SKM-1 treated with dmso at 0.1 percent for 144 hours (cell line): ENCODE data around the gene PKD1L1.

Experiments used
- DNase-seq: peaks from one replicate; lab custom pipeline; 2025; ENCODE audit not compliant: unreplicated experiment; lab: John Stamatoyannopoulos, UW

Gene PKD1L1

GRCh38 chr7:47907981-47908616 is 40.2 kb downstream of the PKD1L1 start:
- no peak for DNase-seq

DNA sequence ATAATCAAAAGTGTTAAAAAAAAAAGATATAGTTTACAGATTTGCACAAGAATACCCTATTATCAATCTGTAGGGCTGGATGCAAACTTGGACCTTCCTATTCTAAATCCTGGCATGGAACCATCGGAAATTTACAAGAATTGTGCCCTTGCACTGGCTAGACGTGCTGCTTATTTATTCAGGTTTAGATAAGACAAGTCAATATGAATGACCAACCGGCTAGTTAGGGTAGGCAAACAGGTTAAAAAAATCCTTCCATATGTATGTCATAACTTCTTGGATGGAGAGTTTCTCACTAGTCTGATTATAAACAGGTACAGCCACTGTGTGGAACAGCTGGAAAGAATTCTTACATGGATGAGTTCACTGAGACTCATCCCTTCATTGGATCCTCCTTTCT is 41.4 kb downstream of the PKD1L1 start:
- no peak for DNase-seq

DNA sequence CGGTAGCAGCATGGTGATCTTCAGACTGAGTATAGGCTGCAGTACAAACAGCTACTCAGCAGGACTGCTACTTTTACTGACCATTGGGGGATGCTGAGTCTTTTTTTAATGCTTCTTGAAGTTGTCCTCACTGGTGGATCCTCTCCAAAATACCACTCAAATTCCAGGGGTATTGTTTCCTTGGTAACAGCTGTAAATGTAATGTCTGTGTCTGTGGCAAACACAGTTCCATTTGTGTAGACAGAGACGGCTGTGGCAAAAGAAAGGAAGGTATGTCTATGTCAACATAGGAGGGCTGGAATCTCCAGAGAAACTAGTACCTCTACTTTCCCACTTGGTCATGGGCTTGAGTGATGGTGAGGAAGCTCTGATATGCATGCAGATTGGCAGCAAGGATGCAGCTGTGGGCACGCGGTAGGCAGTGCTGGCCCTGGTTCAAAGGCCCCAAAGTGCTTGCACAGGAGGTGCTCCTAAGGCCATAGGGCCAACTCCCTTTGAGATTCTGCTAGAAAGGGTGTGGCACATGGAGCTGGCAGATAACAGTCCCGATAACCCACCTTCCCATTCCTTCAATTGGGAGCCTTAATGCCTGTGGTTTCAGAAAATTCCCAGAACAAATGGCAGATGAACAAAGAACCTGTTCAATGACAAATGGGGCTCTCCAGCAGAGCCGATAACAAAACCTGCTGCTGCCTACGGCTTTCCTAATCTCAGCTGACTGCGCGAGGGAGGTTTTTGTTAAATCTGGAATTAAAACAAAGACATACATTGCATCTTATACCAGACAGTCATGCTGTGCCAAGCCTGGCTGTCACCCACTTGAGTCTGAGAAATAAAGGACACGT is 43.0 kb downstream of the PKD1L1 start:
- no peak for DNase-seq

- no peak for DNase-seq
Observed at GRCh38 chr7:47902013-47902412, 46.3 kb downstream of the PKD1L1 start.

GRCh38 chr7:47901542-47901941 is 46.7 kb downstream of the PKD1L1 start:
- DNase-seq, result no peak

DNA sequence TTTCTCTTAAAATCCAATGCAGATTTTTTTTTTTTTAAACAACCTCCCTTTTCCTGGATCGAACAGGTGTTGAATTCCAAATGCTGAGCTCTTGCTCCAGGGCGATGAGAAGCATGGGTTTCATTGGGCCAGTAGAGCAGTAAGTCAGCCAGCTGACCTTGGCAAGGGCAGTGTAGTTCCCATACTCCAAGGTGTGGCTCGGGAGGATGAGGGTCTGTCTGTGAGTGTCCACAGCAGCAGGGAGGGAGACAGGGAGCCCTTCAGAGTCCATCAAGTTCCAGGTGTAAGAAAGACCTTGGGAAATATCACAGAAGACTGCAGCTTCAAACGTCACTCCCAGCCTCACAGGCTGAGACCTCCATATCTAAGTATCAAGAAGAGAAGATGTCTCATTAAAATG is 50.4 kb downstream of the PKD1L1 start:
- no peak for DNase-seq

GRCh38 chr7:47896809-47897423 is 51.4 kb downstream of the PKD1L1 start:
- no peak for DNase-seq

DNA sequence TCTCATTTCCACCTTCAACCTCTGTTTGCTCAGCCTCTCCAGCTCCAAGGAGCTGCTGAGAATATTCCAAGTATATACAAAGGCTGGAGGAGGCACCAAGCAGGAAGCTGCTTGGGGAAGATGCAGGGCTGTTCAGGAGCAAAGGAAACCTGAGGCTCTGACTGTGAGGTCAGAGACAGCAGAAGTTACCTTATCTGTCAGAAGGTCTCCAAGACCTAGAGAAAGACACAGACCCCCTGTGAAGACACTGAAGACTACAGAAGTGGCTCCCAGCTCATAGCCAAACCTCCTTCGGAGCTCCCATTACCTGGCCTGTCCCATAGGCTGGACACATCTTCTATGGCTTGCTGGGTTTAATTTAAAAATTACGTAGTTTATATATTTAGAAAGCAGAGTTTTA is 53.2 kb downstream of the PKD1L1 start:
- no peak for DNase-seq

DNA sequence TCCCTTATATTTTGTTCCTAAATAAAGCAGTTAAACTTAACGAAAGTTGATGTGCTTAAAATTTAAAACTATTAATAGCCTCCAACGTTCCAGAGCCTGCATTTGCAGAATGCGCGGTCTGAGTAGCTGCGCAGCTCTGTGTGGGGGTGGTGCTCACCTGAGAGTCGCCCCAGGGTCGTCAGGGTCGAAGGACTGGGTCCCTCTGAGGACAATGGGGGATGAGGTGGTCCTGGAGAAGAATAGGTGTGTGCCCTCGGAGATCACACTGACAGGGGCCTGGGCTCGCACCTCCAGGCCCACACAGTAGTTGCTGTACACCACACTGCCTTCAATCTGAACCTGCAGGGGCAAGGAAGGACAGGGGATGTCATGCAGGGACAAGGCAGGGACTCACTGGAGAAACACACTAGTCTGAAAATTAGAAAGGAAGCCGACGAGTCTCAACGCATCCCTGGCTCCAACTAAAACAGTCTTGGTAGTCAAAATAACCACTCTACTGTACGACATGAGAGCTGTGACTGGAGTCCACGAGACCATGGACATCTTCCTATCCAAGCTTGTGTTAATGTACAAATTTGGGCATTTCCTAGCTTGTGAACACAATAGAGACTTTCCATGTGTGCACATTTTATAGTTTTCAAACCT is 54.4 kb downstream of the PKD1L1 start:
- DNase-seq, result no peak

DNA sequence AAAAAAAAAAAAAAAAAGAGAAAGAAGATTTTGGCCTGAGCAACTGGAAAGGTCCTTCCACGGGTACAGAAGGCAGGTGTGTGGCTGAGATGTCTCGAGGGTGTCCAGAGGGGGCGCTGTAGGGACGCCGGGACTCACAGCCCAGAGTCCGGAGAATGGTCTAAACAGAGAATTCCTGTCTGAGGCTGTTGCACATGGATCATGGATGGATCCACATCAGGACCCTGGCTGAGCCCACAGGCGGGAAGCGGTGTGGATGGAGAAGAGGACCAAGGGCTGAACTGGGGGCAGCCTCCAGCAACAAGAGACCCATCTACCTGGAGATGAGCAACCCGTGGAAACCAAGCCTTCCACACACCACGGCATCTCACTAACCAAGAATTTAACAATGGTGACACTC is 55.0 kb downstream of the PKD1L1 start:
- DNase-seq, result no peak

DNA sequence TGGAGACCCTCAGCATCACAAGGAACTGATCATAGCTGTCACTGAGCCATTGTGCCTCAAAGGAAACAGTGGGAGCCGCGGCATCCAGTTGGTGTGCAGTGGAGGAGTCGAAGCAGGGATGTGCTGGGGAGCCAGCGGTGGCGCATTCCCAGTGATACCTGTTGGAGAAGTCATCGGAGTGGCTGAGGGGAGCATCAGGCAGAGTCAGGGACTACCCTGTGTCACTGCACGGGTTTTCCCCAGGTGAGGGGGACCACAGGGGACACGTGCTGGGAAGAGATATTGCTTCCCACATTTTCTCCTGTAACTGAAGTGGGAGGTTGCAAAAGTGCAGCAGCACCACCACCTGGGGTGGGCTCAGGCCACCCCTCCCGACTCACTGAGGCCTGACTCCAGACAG is 57.7 kb downstream of the PKD1L1 start:
- no peak for DNase-seq

- no peak for DNase-seq
Observed at GRCh38 chr7:47890125-47890524, 58.1 kb downstream of the PKD1L1 start.

DNA sequence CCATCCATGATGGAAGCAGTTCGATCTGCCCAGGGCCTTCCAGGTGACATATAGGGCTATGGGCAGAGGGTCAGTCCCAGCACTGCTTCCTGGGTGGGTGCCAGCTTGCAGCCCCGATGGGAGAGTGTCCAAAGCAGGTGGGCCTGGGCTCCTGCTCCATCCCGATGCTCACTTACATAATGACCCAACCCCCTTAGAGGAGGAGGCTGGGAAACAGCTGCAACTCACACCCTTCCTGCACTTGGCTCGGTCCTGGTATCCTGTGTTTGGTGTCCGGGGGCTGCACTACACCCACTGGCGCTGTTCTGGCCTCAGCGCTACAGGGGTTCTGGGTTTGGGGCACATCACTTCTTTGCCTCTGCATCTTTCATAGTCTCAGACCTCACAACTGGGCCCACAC is 58.5 kb downstream of the PKD1L1 start:
- DNase-seq, result no peak

GRCh38 chr7:47888371-47889265 is 59.6 kb downstream of the PKD1L1 start:
- DNase-seq, result no peak

- DNase-seq, result no peak
Observed at GRCh38 chr7:47887016-47887640, 61.1 kb downstream of the PKD1L1 start.

- no peak for DNase-seq
Observed at GRCh38 chr7:47885987-47886811, 62.1 kb downstream of the PKD1L1 start.

DNA sequence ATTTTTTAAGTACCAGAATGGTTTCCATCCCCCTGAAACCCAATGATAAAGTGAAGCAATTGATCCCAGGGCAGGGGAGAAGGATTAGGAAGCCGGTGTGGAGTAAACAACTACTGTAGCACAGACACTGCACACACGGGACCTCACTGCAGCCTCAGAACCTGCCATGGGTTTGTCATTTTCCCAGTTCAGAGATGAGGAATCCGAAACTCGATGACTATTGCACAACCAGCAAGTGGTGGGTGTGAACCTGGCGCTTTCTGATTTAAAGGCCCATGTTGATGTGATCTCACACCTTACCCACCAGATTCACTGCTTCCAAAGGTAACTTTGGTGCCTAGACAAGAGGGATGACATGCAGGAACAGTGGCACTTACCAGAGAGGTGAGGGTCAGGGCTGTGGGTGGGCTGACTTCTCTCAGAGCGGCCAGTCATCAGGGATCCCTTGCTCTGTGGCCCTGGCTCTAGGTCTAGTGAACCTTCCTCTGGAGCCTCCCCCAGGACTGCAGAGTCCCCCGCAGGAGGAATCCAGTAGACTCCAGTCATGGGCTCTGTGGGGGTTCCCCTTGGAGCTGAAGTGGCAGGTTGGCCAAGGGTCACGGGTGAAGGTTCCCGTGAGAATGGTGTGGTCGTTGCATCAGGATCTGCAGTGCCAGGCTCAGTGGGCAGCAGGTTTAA is 62.8 kb downstream of the PKD1L1 start:
- no peak for DNase-seq

DNA sequence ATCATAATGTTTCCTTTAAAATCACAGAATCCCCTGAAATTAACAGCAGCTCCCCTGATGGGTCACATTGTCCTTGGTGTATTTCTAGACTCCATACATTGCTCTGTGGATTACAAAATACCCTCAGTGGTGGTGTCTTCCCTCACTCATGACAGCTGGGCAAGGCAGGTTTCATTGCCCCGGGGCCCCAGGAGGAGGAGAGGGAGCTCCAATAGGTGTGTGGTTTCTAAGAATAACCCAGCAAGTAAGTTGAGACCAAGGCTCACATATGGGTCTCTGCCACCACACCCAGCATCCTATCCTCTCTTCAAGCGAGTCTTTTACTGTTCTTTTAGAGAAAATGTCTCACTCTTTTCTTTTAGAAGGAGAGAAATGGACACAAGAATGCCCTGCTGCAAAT is 63.6 kb downstream of the PKD1L1 start:
- DNase-seq, result no peak

- no peak for DNase-seq
Observed at GRCh38 chr7:47882635-47883034, 65.6 kb downstream of the PKD1L1 start.
